Upper lobe of left lung (tissue), 4 donors: ENCODE data around the gene ZNF710.

Experiments
- CTCF ChIP-seq, 6 experiments: fragments of 450-650 bp in 4 of 6; fragments of 200-600 bp in 2 of 6; sonication (generic) in 2 of 6; IDR thresholded peaks; one replicate each; pipeline ENCODE4 v1.5.1; 2016 to 2019; ENCODE audit warnings: antibody characterized with exemption in 6 of 6
- POLR2A ChIP-seq, 4 donors: fragments of 450-650 bp; IDR thresholded peaks; one replicate each; pipeline ENCODE4 v1.5.1; 2016 to 2017; ENCODE audit warnings: antibody characterized with exemption in 4 of 4, mild to moderate bottlenecking in 2 of 4

DNA sequence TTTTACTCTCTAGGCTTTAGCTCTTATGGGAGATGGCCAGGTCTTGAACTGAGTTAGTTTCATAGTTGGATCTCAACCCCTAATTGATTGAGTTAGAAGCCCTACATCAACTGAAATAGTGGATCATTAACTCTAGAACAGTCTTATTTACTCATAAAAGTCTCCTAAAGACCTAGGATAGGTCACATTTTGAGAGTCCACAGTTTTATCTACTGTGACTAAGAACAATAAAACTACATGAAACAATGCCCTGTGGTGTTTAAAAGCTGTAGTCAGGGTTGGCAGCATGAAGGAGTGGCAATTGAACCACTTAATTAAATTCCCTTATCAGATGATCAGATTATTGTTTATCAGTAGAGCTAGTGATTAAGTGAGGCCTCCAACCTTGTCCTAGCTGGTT is 123.4 kb downstream of the ZNF710 start:
- no peak for TF ChIP-seq CTCF (IDR thresholded peaks at IDR 0.05)
- TF ChIP-seq POLR2A (IDR thresholded peaks at IDR 0.05) = no peak
